Gastrocnemius medialis (tissue), 4 donors: ENCODE measurements around the gene AMIGO1. TPM values are rescaled to one million over a fixed set of nuclear protein-coding genes. Genes with fewer than 3 reads are reported as not detected.

Source experiments
- ATAC-seq, 2 donors: fragments of 150-250 bp; one replicate each; pipeline ENCODE4 v1.9.1; 2016
- DNase-seq, 2 donors: peaks; one replicate each; pipeline ENCODE4 v3.0.0-alpha.2; 2019
- H3K27ac ChIP-seq, 4 donors: fragments of 200-600 bp; sonication (generic); 1 replicate in 1 of 4; 2 replicates in 3 of 4; pipeline ENCODE4 v1.5.1; 2016 to 2018; ENCODE audit warnings: mild to moderate bottlenecking in 2 of 4, moderate library complexity in 1 of 4
- H3K27me3 ChIP-seq, 3 donors: fragments of 200-600 bp; sonication (generic) in 2 of 3; 1 replicate in 1 of 3; 2 replicates in 2 of 3; pipeline versions ENCODE4 v1.5.1 to v1.6.0; 2016 to 2019; ENCODE audit warnings: mild to moderate bottlenecking in 1 of 3, moderate library complexity in 1 of 3
- H3K36me3 ChIP-seq, 2 donors: fragments of 200-600 bp; sonication (generic) in 1 of 2; one replicate each; pipeline ENCODE4 v1.5.1; 2017 to 2018
- H3K4me1 ChIP-seq, 2 donors: fragments of 200-600 bp; sonication (generic) in 1 of 2; one replicate each; pipeline ENCODE4 v1.5.1; 2016 to 2017; ENCODE audit warnings: mild to moderate bottlenecking in 2 of 2
- H3K4me3 ChIP-seq, 4 donors: fragments of 200-600 bp; sonication (generic) in 3 of 4; 1 replicate in 1 of 4; 2 replicates in 3 of 4; pipeline ENCODE4 v1.5.1; 2016 to 2019; ENCODE audit warnings: mild to moderate bottlenecking in 2 of 4
- H3K9me3 ChIP-seq, 3 donors: fragments of 200-600 bp; sonication (generic) in 2 of 3; 1 replicate in 1 of 3; 2 replicates in 2 of 3; pipeline ENCODE4 v1.5.1; 2016 to 2019
- POLR2A ChIP-seq, 2 donors: fragments of 450-650 bp; IDR thresholded peaks; one replicate each; pipeline ENCODE4 v1.6.1; 2017; ENCODE audit warnings: antibody characterized with exemption in 2 of 2, mild to moderate bottlenecking in 2 of 2, moderate library complexity in 2 of 2
- in situ Hi-C, 4 donors: fragments of 200-750 bp; cut with MboI; loops; one replicate each; pipeline versions ENCODE4 v1.15.0 to v1.8.0; 2017; ENCODE audit warnings: low sequenced_read_pairs in 4 of 4
- intact Hi-C: fragments of 100-400 bp; cut with DNase I; formaldehyde crosslinking; loops from one replicate; pipeline ENCODE4 v1.15.1; 2023; ENCODE audit warnings: low total_unique reads
- total RNA-seq, 4 donors: library from RNA; depleted of rRNA; stranded (reverse); fragments of >200 nt; gene quantifications; one replicate each; pipeline versions ENCODE4 v1.1.0 to v1.2.3, GENCODE V29; 2016
- TF ChIP-seq, protein P1 (sequence below), 5 experiments: fragments of 450-650 bp in 3 of 5; fragments of 200-600 bp in 2 of 5; sonication (generic) in 2 of 5; IDR thresholded peaks in 4 of 5; conservative IDR thresholded peaks in 1 of 5; 1 replicate in 4 of 5; 2 replicates in 1 of 5; pipeline ENCODE4 v1.5.1; 2016 to 2019; ENCODE audit warnings: antibody characterized with exemption in 5 of 5, mild to moderate bottlenecking in 3 of 5, moderate library complexity in 3 of 5

AMIGO1 gene
- total RNA-seq, 4 donors from 2014 or later, result 8.6 to 20.9 (median 15.1) TPM

DNA sequence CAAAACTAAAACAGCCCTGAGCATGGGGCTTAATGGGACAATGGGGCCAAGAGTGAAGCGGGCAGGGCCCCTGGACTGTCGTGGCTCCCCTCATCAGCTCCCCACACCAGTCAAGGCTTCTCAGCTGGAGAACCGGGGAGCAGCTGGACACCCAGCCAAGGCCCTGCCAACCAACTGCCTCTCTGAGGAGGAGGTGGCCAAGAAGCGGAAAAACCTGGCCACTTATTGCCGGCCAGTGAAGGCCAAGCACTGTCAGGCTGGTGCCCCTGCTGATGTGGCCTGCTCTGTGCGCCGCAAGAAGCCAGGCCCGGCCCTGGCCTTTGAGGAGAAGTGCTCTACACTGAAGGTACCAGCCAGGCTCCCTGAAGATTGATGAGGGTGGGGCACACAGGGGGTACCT, 18.2 kb downstream of the AMIGO1 start:
- no peak for DNase-seq
- TF ChIP-seq, protein P1, sequence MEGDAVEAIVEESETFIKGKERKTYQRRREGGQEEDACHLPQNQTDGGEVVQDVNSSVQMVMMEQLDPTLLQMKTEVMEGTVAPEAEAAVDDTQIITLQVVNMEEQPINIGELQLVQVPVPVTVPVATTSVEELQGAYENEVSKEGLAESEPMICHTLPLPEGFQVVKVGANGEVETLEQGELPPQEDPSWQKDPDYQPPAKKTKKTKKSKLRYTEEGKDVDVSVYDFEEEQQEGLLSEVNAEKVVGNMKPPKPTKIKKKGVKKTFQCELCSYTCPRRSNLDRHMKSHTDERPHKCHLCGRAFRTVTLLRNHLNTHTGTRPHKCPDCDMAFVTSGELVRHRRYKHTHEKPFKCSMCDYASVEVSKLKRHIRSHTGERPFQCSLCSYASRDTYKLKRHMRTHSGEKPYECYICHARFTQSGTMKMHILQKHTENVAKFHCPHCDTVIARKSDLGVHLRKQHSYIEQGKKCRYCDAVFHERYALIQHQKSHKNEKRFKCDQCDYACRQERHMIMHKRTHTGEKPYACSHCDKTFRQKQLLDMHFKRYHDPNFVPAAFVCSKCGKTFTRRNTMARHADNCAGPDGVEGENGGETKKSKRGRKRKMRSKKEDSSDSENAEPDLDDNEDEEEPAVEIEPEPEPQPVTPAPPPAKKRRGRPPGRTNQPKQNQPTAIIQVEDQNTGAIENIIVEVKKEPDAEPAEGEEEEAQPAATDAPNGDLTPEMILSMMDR (IDR thresholded peaks at IDR 0.05 in 4 of 5, conservative IDR thresholded peaks at IDR 0.05 in 1 of 5), result no peak
- no peak for TF ChIP-seq POLR2A (IDR thresholded peaks at IDR 0.05)

DNA sequence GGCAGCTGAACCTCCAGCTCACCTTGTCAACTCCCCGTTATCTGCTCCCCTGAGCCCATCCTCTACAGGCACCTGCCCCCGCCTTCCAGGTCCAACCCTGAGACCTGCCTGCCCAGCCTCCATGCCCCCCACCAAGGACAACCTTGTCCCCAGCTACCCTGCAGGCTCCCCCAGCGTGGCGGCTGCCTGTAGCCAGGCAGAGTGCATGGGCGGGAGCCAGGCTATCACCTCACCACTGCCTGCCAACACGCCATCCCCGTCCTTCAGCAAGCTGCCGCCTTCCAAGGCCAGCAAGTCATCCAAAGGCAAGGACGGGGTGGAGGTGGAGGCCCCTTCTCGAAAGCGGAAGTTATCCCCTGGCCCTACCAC, 18.6 kb downstream of the AMIGO1 start:
- intact Hi-C loops, result loop anchor here (5.0 kb wide), 1 partner anchor 126 kb away; the partner anchor contains the start of genes AMPD2 and GNAT2

More for the DNA sequence above, 18.2 kb downstream of the AMIGO1 start:
- ATAC-seq, result no peak
- intact Hi-C loops, result loop anchor here (5.0 kb wide), 1 partner anchor 126 kb away; the partner anchor contains the start of genes AMPD2 and GNAT2
- no peaks in the 10 kb centered on the region for H3K9me3 ChIP-seq
- no peaks in the 10 kb centered on the region for H3K27me3 ChIP-seq
- H3K36me3 ChIP-seq, result peaks cover 0 to 35% of the 10 kb centered on the region in 2 donors
- in situ Hi-C loops, result loop anchor here in 2 of 4 donors (5.0 kb wide), 1 partner anchor 41 kb away; no protein-coding TSS in a partner anchor
- no peak overlapping the region for H3K4me3 ChIP-seq
- H3K27ac ChIP-seq, result peak overlapping the region in 3 of 4 donors; percentile 0 to 62 (median 26)
- peaks cover 11 to 27% of the 10 kb centered on the region in 2 donors for H3K4me1 ChIP-seq

DNA sequence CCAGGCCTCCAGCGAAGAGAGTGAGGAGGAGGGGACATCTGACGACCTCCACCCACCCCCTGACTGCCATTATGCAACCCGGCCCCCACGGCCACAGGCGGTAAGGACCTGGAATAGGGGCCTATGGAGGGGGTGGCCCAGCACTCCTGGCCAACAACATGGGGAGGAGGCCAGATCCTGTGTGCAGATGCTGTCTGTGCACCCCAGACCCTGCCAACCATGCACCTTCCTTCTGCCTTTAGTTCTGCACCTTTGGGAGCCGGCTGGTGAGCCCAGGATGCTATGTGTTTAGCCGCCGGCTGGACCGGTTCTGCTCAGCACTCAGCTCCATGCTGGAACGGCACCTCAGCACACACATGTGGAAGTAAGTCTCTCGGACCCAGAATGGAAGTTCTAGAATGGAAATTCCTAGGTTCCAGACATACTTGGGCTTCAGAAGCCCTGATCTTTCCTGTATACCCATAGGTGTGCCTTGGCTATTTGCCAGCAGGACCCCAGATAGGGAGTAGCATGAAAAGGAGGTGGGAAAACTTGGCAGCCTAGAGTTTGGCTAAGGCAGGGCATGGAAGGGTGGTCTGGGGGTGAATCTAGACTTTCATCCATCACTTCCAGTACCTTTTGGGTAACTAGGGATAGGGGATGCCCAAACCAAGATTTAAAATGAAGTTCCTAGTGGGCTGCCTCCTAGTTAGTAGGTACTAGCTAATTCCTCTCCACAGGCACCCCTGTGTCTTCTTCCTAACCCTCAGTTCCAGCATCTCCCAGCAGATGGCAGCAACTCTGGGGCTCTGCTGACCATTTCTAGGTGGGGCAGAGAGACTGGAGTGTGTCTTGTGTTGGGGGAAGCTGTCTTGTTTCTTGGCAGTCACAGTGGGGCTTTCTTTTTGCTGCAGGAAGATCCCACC, 19.2 kb downstream of the AMIGO1 start:
- Histone ChIP-seq H3K9me3 (no peaks in the 10 kb centered on the region), H3K36me3 (peaks cover 0 to 26% of the 10 kb centered on the region in 2 donors), H3K27ac (peak overlapping the region in 3 of 4 donors; percentile 0 to 62 (median 26)), H3K4me1 (peaks cover 11 to 27% of the 10 kb centered on the region in 2 donors), H3K27me3 (no peaks in the 10 kb centered on the region), H3K4me3 (no peak overlapping the region)
- DNase-seq (peak; percentile 38 to 71), ATAC-seq (peak; percentile 43 to 71)
- in situ Hi-C loops (loop anchor here in 2 of 4 donors (5.0 kb wide), 1 partner anchor 42 kb away; no protein-coding TSS in a partner anchor), intact Hi-C loops (loop anchor here (5.0 kb wide), 1 partner anchor 127 kb away; the partner anchor contains the start of genes AMPD2 and GNAT2)
- TF ChIP-seq, protein P1 (IDR thresholded peaks at IDR 0.05 in 4 of 5, conservative IDR thresholded peaks at IDR 0.05 in 1 of 5), result peak; percentile 68 to 87 (median 77)
- no peak for TF ChIP-seq POLR2A (IDR thresholded peaks at IDR 0.05)

More for the DNA sequence above, 18.6 kb downstream of the AMIGO1 start:
- no peaks in the 10 kb centered on the region for H3K9me3 ChIP-seq
- DNase-seq, result no peak
- H3K27me3 ChIP-seq, result no peaks in the 10 kb centered on the region
- no peak for TF ChIP-seq POLR2A (IDR thresholded peaks at IDR 0.05)
- TF ChIP-seq, protein P1 (IDR thresholded peaks at IDR 0.05 in 4 of 5, conservative IDR thresholded peaks at IDR 0.05 in 1 of 5), result no peak
- H3K27ac ChIP-seq, result peak overlapping the region in 3 of 4 donors; percentile 0 to 62 (median 26)
- H3K4me1 ChIP-seq, result peaks cover 11 to 27% of the 10 kb centered on the region in 2 donors
- H3K36me3 ChIP-seq, result peaks cover 0 to 31% of the 10 kb centered on the region in 2 donors
- ATAC-seq, result no peak
- no peak overlapping the region for H3K4me3 ChIP-seq
- in situ Hi-C loops, result loop anchor here in 2 of 4 donors (5.0 kb wide), 1 partner anchor 41 kb away; no protein-coding TSS in a partner anchor

DNA sequence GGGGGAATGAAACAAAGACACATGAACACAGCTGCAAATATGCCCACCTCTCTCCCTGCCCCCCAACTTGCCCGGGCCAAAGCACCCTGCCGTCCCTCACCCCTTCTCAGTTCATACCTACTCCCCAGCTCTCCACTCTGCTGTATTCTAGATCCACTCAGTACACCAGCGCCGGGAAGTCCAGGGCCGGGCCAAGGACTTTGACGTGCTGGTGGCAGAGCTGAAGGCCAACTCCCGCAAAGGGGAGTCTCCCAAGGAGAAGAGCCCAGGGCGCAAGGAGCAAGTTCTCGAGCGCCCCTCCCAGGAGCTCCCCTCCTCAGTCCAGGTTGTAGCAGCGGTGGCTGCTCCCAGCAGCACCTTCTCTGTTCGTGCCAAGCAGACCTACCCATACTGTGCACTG, 20.8 kb downstream of the AMIGO1 start:
- H3K4me1 ChIP-seq, result peaks cover 11 to 25% of the 10 kb centered on the region in 2 donors
- peaks cover 0 to 26% of the 10 kb centered on the region in 2 donors for H3K36me3 ChIP-seq
- DNase-seq (no peak), ATAC-seq (no peak)
- H3K27me3 ChIP-seq, result no peaks in the 10 kb centered on the region
- intact Hi-C loops, result no loop called here
- H3K9me3 ChIP-seq, result no peaks in the 10 kb centered on the region
- TF ChIP-seq, protein P1 (IDR thresholded peaks at IDR 0.05 in 4 of 5, conservative IDR thresholded peaks at IDR 0.05 in 1 of 5), result no peak
- peak overlapping the region in 1 of 4 donors; percentile 59 for H3K27ac ChIP-seq
- no peak overlapping the region for H3K4me3 ChIP-seq
- in situ Hi-C loops, result no loop called here
